Parathyroid adenoma (tissue), 2 donors: ENCODE data around the gene VEGFB.
A peak's percentile ranks its signal among the peaks of the same experiment; 100 is the strongest.
"Not testable (repeated sequence)": the region's sequence is repeated elsewhere in the genome, so short reads cannot be mapped to it uniquely, and the experiment has no call there.

Source experiments
- H2AFZ ChIP-seq: fragments of 300-600 bp; sonication (generic); one replicate; pipeline ENCODE4 v1.7.0; 2017; ENCODE audit warnings: antibody characterized with exemption, mild to moderate bottlenecking
- H3K27ac ChIP-seq: fragments of 300-600 bp; sonication (generic); one replicate; pipeline ENCODE4 v1.7.0; 2017
- H3K27me3 ChIP-seq: fragments of 300-600 bp; sonication (generic); one replicate; pipeline ENCODE4 v1.7.0; 2017; ENCODE audit warnings: low read length; ENCODE audit not compliant: control insufficient read depth, insufficient read depth
- H3K36me3 ChIP-seq: fragments of 300-600 bp; sonication (generic); one replicate; pipeline ENCODE4 v1.7.0; 2017; ENCODE audit warnings: low read length; ENCODE audit not compliant: control insufficient read depth, insufficient read depth
- H3K4me1 ChIP-seq: fragments of 300-600 bp; sonication (generic); one replicate; pipeline ENCODE4 v1.7.0; 2017; ENCODE audit warnings: control low read depth
- H3K4me2 ChIP-seq: fragments of 300-600 bp; sonication (generic); one replicate; pipeline ENCODE4 v1.7.0; 2017; ENCODE audit warnings: low read length
- H3K4me3 ChIP-seq: fragments of 300-600 bp; sonication (generic); one replicate; pipeline ENCODE4 v1.7.0; 2017; ENCODE audit warnings: low read depth, low read length
- H3K79me2 ChIP-seq: fragments of 300-600 bp; sonication (generic); one replicate; pipeline ENCODE4 v1.7.0; 2017; ENCODE audit warnings: control low read depth
- H3K9ac ChIP-seq: fragments of 300-600 bp; sonication (generic); one replicate; pipeline ENCODE4 v1.7.0; 2017; ENCODE audit warnings: mild to moderate bottlenecking
- H3K9me3 ChIP-seq: fragments of 300-600 bp; sonication (generic); one replicate; pipeline ENCODE4 v1.7.0; 2017; ENCODE audit warnings: low read length; ENCODE audit not compliant: control insufficient read depth
- TF ChIP-seq, protein P1 (sequence below): fragments of 300-600 bp; sonication (generic); IDR thresholded peaks from one replicate; pipeline ENCODE4 v1.7.0; 2017; ENCODE audit warnings: antibody characterized with exemption, mild to moderate bottlenecking
- donor health status: primary hyperparathyroidism.

Gene VEGFB

DNA sequence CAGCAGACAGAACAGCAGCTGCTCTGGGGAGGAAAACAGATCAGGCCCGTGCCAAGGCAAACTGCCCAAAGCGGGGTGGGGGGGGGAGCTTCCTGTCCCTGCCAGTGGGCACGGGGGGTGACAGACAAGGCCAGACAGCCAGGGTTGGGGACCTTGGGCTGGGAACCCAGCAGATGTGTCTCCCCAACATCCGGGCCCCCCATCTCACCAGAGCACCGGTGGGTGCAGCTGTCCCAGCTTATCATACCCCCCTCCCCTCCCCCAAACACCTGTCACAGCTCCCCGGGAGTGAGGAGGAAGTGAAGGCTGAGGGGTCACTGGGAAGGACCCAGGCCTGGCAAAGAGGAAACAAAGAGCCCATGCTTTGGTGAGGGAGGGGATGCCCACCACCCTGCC, 11.0 kb downstream of the VEGFB start:
- H3K79me2 ChIP-seq, result no peaks in the 10 kb centered on the region
- H3K36me3 ChIP-seq, result no peaks in the 10 kb centered on the region
- H3K27me3 ChIP-seq, result no peaks in the 10 kb centered on the region
- H3K9ac ChIP-seq, result no peak overlapping the region
- H3K9me3 ChIP-seq, result no peaks in the 10 kb centered on the region
- peak overlapping the region; percentile 75 for H3K4me2 ChIP-seq
- TF ChIP-seq, protein P1, sequence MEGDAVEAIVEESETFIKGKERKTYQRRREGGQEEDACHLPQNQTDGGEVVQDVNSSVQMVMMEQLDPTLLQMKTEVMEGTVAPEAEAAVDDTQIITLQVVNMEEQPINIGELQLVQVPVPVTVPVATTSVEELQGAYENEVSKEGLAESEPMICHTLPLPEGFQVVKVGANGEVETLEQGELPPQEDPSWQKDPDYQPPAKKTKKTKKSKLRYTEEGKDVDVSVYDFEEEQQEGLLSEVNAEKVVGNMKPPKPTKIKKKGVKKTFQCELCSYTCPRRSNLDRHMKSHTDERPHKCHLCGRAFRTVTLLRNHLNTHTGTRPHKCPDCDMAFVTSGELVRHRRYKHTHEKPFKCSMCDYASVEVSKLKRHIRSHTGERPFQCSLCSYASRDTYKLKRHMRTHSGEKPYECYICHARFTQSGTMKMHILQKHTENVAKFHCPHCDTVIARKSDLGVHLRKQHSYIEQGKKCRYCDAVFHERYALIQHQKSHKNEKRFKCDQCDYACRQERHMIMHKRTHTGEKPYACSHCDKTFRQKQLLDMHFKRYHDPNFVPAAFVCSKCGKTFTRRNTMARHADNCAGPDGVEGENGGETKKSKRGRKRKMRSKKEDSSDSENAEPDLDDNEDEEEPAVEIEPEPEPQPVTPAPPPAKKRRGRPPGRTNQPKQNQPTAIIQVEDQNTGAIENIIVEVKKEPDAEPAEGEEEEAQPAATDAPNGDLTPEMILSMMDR, result no peak
- peaks cover 4% of the 10 kb centered on the region for H3K4me1 ChIP-seq
- H3K27ac ChIP-seq, result peak overlapping the region; percentile 36
- no peak overlapping the region for H2AFZ ChIP-seq
- peak overlapping the region; percentile 58 for H3K4me3 ChIP-seq

DNA sequence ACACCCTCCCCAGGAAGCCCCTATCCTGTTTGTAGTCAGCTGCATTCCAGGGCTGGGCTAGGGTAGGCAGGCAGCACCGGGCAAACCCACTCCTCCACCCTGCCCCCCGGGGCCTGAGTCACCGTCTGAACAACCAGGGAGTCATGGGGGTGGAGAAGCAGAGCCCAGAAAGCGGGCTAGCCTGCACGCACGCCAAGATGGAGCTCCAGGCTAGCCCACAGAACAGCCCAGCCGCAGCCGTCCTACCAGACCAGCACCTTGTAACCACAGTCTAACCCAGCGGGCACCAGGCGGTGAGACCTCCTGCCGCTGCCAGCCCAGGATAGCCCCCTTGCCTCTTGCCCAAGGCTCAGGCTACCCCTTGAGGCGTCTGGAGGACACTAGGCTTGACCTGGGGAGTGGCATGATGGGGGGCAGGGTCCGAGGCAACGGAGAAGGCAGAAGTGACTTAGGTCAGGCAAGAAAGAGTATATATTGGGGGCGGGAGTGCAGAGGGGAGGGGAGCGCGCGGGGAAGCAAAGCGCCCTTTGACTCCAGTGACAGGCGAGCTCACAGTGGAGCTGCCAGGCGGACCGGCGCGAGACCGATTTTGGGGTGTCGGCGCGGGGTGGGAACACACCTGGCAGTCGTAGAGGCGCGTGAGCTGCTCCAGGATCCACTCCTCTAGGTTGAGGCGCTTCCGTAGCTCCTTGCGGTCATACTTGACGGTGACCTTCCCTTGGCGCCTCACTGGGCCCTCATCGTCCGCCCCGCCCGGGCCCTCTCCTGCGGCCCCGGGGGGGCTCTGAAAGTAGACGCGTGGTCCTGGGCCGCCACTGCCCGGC, 11.6 kb downstream of the VEGFB start:
- H2AFZ ChIP-seq, result peak overlapping the region; percentile 46
- no peak overlapping the region for H3K9ac ChIP-seq
- peak overlapping the region; percentile 58 for H3K4me3 ChIP-seq
- H3K4me2 ChIP-seq, result peak overlapping the region; percentile 75
- TF ChIP-seq, protein P1, result no peak
- no peaks in the 10 kb centered on the region for H3K27me3 ChIP-seq
- no peaks in the 10 kb centered on the region for H3K36me3 ChIP-seq
- peak overlapping the region; percentile 36 for H3K27ac ChIP-seq
- no peaks in the 10 kb centered on the region for H3K9me3 ChIP-seq
- H3K4me1 ChIP-seq, result peaks cover 2% of the 10 kb centered on the region
- no peaks in the 10 kb centered on the region for H3K79me2 ChIP-seq

DNA sequence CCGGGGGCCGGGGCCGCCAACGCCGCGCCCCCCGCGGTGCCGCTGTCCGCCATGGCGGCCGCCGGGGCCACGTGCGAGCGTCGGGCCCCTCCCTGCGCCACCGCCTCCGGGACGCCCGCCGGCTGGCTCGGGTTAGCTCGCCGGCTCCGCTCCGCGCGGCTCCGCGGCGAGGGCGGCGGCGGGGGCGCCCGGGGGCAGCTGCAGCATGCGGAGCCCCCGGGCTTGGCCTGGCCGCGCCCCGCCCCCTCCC, 12.2 kb downstream of the VEGFB start:
- H3K9ac ChIP-seq, result not testable (repeated sequence)

DNA sequence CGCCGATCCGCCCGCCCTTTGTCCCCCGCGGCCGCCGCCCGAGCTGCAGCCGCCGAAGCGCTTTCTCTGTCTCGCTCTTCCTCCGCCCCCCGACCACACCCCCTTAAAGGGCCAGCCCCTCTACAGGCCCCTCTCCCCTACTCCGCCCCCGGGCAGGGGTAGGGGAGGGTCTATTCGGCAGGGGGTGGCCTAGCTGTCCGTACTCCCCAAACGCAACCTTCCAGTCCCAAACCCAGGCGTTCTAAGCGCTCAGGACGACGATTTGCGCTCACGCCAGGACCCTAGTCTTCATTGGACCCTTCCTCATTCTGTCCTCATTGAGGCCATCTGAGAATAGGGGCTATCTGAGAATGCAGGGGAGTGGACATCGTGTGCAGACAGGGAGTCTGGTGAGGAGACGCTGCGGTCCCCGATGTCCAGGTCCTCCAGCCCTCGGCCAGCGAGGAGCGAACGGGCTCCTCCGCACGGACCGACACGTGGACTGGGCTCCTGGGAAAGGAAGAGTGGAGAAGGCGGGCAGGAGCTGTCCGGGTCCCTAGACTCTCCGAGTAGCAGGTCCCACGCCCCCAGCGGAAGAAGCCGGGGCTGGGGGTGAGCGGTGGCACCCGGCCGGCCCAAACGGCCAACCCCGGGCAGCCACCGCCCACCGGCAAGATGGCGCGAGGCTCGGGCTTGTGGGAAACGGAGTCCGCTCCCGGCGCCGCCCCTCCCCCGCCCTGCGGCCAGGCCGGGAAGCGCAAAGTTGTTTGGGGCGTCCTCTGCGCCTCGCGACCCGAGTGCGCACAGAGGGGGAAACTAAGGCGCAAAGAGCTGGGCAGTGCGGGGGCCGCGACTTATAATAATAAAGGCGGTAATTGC, 12.7 kb downstream of the VEGFB start, which contains the start of gene PPP1R14B:
PPP1R14B (minus strand) TSS at position 73 of the 858 bp plus-strand sequence. CDS start 270 bp downstream, outside the sequence.
- H3K27me3 ChIP-seq, result no peaks in the 10 kb centered on the region
- H3K4me2 ChIP-seq, result peak within 1 kb of the TSS; percentile 99
- H3K27ac ChIP-seq, result peak within 1 kb of the TSS; percentile 83
- H3K79me2 ChIP-seq, result no peaks in the 10 kb centered on the region
- H3K36me3 ChIP-seq, result no peaks in the 10 kb centered on the region
- H3K4me3 ChIP-seq, result peak within 1 kb of the TSS; percentile 85
- H3K4me1 ChIP-seq, result peaks cover 2% of the 10 kb centered on the region
- TF ChIP-seq, protein P1, result no peak
- H3K9ac ChIP-seq, result no peak within 1 kb of the TSS
- no peaks in the 10 kb centered on the region for H3K9me3 ChIP-seq
- peak within 1 kb of the TSS; percentile 73 for H2AFZ ChIP-seq

More for the DNA sequence above, 12.2 kb downstream of the VEGFB start:
- not testable (repeated sequence) for H3K4me3 ChIP-seq, H3K27ac ChIP-seq, H3K4me2 ChIP-seq, H3K79me2 ChIP-seq, H3K9me3 ChIP-seq, H2AFZ ChIP-seq, H3K4me1 ChIP-seq, H3K36me3 ChIP-seq, H3K27me3 ChIP-seq

DNA sequence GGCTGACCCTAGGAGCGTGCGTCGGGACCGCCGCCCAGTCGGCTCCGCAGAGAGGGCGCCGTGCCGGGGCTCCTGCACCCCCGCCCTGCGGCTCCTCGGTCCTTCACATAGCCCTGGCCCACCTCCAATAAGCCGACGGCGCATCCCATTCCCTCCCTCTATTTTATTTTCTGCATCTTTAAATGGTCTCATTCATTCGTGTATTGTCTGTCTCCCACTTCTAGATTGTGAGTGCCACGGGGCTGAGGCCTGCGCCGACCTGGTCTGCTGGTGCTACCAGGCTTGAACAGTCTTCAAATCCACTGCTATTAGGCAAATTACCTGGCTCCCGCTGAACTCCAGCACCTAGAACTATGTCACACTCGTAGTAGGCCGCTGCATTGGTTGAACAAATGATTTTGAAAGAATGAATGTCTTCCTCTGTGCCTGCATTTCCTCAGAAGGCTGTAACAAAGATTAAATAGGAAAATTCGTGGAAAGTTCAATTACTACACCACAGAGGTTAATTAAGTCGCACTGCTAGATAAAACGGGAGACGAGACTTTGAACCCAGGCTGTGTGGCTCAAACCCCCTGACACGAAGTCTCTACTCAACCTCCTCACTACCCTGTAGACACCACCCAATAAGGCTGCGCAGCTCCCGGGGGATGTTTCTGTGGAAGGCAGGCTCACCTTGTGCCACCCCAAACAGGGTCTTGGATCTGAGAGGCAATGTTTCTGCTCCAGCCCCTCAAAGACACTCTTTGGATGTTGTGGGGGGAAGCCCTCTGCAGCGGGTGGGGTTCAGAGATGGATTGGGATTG, 13.5 kb downstream of the VEGFB start:
- H3K9ac ChIP-seq, result no peak overlapping the region
- peak overlapping the region; percentile 99 for H3K4me2 ChIP-seq
- H2AFZ ChIP-seq, result peak overlapping the region; percentile 73
- TF ChIP-seq, protein P1, result no peak
- no peaks in the 10 kb centered on the region for H3K4me1 ChIP-seq
- no peaks in the 10 kb centered on the region for H3K36me3 ChIP-seq
- H3K79me2 ChIP-seq, result no peaks in the 10 kb centered on the region
- no peaks in the 10 kb centered on the region for H3K27me3 ChIP-seq
- no peaks in the 10 kb centered on the region for H3K9me3 ChIP-seq
- no peak overlapping the region for H3K27ac ChIP-seq
- H3K4me3 ChIP-seq, result peak overlapping the region; percentile 85
